Neural cell (in vitro differentiated cells): ENCODE results near the gene ANGEL1. TPM values are rescaled to one million over a fixed set of nuclear protein-coding genes. Genes with fewer than 3 reads are reported as not detected.

Source experiments
- H2AFZ ChIP-seq: fragments of 200-600, 300-800 bp; sonication (generic), shearing (Covaris generic); 2 replicates; pipeline ENCODE4 v1.6.0; 2014; ENCODE audit warnings: low read depth, mild to moderate bottlenecking, antibody characterized with exemption, low read length, moderate library complexity
- H3F3A ChIP-seq: fragments of 200-600 bp; shearing (Covaris generic); 2 replicates; pipeline ENCODE4 v1.6.1; 2016; ENCODE audit warnings: mild to moderate bottlenecking, moderate library complexity, mixed read lengths, antibody characterized with exemption, low read length; ENCODE audit not compliant: insufficient read depth, poor library complexity, severe bottlenecking
- H3K27ac ChIP-seq: fragments of 200-600, 300-800 bp; sonication (generic), shearing (Covaris generic); 2 replicates; pipeline ENCODE4 v1.5.1; 2014; ENCODE audit warnings: mild to moderate bottlenecking, low read length, moderate library complexity
- H3K27me3 ChIP-seq: fragments of 300-800, 200-600 bp; sonication (generic), shearing (Covaris generic); 2 replicates; pipeline ENCODE4 v1.6.0; 2014; ENCODE audit warnings: mild to moderate bottlenecking, low read depth, low read length, moderate library complexity; ENCODE audit not compliant: insufficient read depth
- H3K36me3 ChIP-seq: fragments of 300-800, 200-600 bp; sonication (generic), shearing (Covaris generic); 2 replicates; pipeline ENCODE4 v1.5.1; 2014; ENCODE audit warnings: mild to moderate bottlenecking, antibody characterized with exemption, low read length, moderate library complexity; ENCODE audit not compliant: insufficient read depth
- H3K4me2 ChIP-seq: fragments of 300-800, 200-600 bp; sonication (generic), shearing (Covaris generic); 2 replicates; pipeline ENCODE4 v1.6.0; 2014; ENCODE audit warnings: mild to moderate bottlenecking, low read length
- H3K4me3 ChIP-seq: fragments of 300-800, 200-600 bp; sonication (generic), shearing (Covaris generic); 2 replicates; pipeline ENCODE4 v1.5.1; 2014; ENCODE audit warnings: mild to moderate bottlenecking, low read length, moderate library complexity
- H3K79me2 ChIP-seq: fragments of 200-600 bp; shearing (Covaris generic); replicated peaks from 2 replicates; pipeline ENCODE4 v1.6.0; 2014; ENCODE audit warnings: mild to moderate bottlenecking, low read length, moderate library complexity; ENCODE audit not compliant: insufficient read depth
- H3K9ac ChIP-seq: fragments of 300-800, 200-600 bp; sonication (generic), shearing (Covaris generic); 2 replicates; pipeline ENCODE4 v1.6.1; 2016; ENCODE audit warnings: mild to moderate bottlenecking, low read length, mixed read lengths
- H3K9me2 ChIP-seq: fragments of 200-600 bp; shearing (Covaris generic); 2 replicates; pipeline ENCODE4 v1.6.1; 2016; ENCODE audit warnings: mild to moderate bottlenecking, low read length, mixed read lengths; ENCODE audit not compliant: insufficient read depth
- H3K9me3 ChIP-seq: fragments of 200-600, 300-800 bp; sonication (generic), shearing (Covaris generic); 2 replicates; pipeline ENCODE4 v1.6.1; 2016; ENCODE audit warnings: mild to moderate bottlenecking, mixed run types, low read length, moderate library complexity, mixed read lengths
- H4K20me1 ChIP-seq: fragments of 200-600 bp; shearing (Covaris generic); 2 replicates; pipeline ENCODE4 v1.6.1; 2016; ENCODE audit warnings: mild to moderate bottlenecking, mixed run types; ENCODE audit not compliant: insufficient read depth
- CTCF ChIP-seq: fragments of 450-650 bp; IDR thresholded peaks from 2 replicates; pipeline ENCODE4 v1.5.1; 2014; ENCODE audit warnings: antibody characterized with exemption, mild to moderate bottlenecking, moderate library complexity; ENCODE audit not compliant: poor library complexity, severe bottlenecking
- EP300 ChIP-seq: fragments of 450-650 bp; conservative IDR thresholded peaks from 2 replicates; pipeline ENCODE4 v1.6.1; 2014; ENCODE audit warnings: antibody characterized with exemption, mild to moderate bottlenecking, moderate library complexity; ENCODE audit not compliant: poor library complexity, severe bottlenecking
- EZH2 ChIP-seq: fragments of 200-600, 300-800 bp; shearing (Covaris generic), sonication (generic); IDR thresholded peaks from 2 replicates; pipeline ENCODE4 v1.6.1; 2014; ENCODE audit warnings: antibody characterized with exemption, low read length, borderline replicate concordance, mild to moderate bottlenecking; ENCODE audit not compliant: insufficient read depth, poor library complexity, severe bottlenecking
- MXI1 ChIP-seq: fragments of 450-650 bp; conservative IDR thresholded peaks from 2 replicates; pipeline ENCODE4 v1.6.1; 2014; ENCODE audit warnings: antibody characterized with exemption, mild to moderate bottlenecking; ENCODE audit not compliant: poor library complexity, severe bottlenecking
- POLR2AphosphoS5 ChIP-seq: IDR thresholded peaks from 2 replicates; pipeline ENCODE4 v1.6.1; 2012
- RAD21 ChIP-seq: fragments of 450-650 bp; conservative IDR thresholded peaks from 2 replicates; pipeline ENCODE4 v1.6.1; 2014; ENCODE audit warnings: antibody characterized with exemption, mild to moderate bottlenecking, moderate library complexity
- REST ChIP-seq: IDR thresholded peaks from 2 replicates; pipeline ENCODE4 v1.6.1; 2012; ENCODE audit warnings: borderline replicate concordance
- SMC3 ChIP-seq: fragments of 450-650 bp; conservative IDR thresholded peaks from 2 replicates; pipeline ENCODE4 v1.6.1; 2014; ENCODE audit warnings: antibody characterized with exemption, mild to moderate bottlenecking, moderate library complexity; ENCODE audit not compliant: poor library complexity
- TAF1 ChIP-seq: IDR thresholded peaks from 2 replicates; pipeline ENCODE4 v1.6.1; 2012; ENCODE audit warnings: low read depth
- polyA plus RNA-seq: library from polyadenylated mRNA; depleted of rRNA; stranded (reverse); fragments of >200 nt; gene quantifications from 2 replicates; pipeline ENCODE4 v1.2.3, GENCODE V29; 2014

The ANGEL1 gene
- polyA plus RNA-seq, 1 donor from 2014 or later = 18.4 TPM

- Histone ChIP-seq H3K9me2 (no peaks in the 10 kb centered on the region), H2AFZ (no peak overlapping the region), H3K4me3 (no peak overlapping the region), H3K4me2 (no peak overlapping the region), H3K9ac (no peak overlapping the region), H3K9me3 (no peaks in the 10 kb centered on the region), H3K27ac (no peak overlapping the region), H3F3A (no peaks in the 10 kb centered on the region), H3K79me2 (no peaks in the 10 kb centered on the region), H3K36me3 (peaks cover 11% of the 10 kb centered on the region), H3K27me3 (no peaks in the 10 kb centered on the region), H4K20me1 (no peaks in the 10 kb centered on the region)
- TF ChIP-seq REST = no peak
- TF ChIP-seq SMC3 = no peak
- TF ChIP-seq TAF1 = no peak
- TF ChIP-seq EP300 = no peak
- TF ChIP-seq MXI1 = no peak
- TF ChIP-seq EZH2 = no peak
- TF ChIP-seq POLR2AphosphoS5 = no peak
- no peak for TF ChIP-seq RAD21
- TF ChIP-seq CTCF = no peak
Measured at GRCh38 chr14:76786601-76787000, 26.1 kb downstream of the ANGEL1 start.

GRCh38 chr14:76784881-76785280 is 27.8 kb downstream of the ANGEL1 start:
- H3F3A ChIP-seq = no peaks in the 10 kb centered on the region
- H3K9me3 ChIP-seq = no peaks in the 10 kb centered on the region
- no peak overlapping the region for H3K4me2 ChIP-seq
- H3K4me3 ChIP-seq = no peak overlapping the region
- H3K36me3 ChIP-seq = no peaks in the 10 kb centered on the region
- TF ChIP-seq TAF1 (no peak), MXI1 (no peak), RAD21 (no peak), EZH2 (no peak), EP300 (no peak), CTCF (peak; percentile 43)
- H3K9me2 ChIP-seq = no peaks in the 10 kb centered on the region
- H3K79me2 ChIP-seq = no peaks in the 10 kb centered on the region
- H3K27ac ChIP-seq = no peak overlapping the region
- H2AFZ ChIP-seq = no peak overlapping the region
- H3K27me3 ChIP-seq = no peaks in the 10 kb centered on the region
- no peaks in the 10 kb centered on the region for H4K20me1 ChIP-seq
- H3K9ac ChIP-seq = no peak overlapping the region
